ENCODE measurements around the gene APOBEC4.

DNA sequence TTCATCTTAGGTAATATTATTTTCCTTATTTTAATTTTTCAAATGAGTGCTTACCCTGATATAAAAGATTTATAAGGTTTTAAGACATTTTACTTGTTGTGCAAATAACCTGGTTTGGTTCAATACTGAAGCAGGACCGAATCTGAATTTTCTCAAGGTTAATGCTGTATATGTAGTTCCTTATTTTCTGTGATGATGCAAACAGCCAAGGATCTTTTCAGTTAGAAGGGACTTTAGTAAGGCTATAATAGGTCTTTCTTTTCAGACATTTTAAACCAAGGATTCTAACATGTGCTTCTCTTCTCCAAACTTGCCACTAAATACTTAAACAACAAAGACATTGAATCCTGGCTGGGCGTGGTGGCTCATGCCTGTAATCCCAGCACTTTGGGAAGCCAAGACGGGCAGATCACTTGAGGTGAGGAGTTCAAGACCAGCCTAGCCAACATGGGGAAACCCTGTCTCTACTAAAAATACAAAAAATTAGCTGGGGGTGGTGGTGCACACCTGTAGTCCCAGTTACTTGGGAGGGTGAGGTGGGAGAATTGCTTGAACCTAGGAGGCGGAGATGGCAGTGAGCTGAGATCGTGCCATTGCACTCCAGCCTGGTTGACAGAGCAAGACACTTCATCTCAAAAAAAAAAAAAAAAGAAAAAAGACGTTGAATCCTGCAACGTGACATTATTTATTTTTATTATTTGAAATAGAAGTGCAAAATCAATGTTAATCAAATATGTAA lies 14.3 kb downstream of the APOBEC4 start:
- TF ChIP-seq, protein P1, sequence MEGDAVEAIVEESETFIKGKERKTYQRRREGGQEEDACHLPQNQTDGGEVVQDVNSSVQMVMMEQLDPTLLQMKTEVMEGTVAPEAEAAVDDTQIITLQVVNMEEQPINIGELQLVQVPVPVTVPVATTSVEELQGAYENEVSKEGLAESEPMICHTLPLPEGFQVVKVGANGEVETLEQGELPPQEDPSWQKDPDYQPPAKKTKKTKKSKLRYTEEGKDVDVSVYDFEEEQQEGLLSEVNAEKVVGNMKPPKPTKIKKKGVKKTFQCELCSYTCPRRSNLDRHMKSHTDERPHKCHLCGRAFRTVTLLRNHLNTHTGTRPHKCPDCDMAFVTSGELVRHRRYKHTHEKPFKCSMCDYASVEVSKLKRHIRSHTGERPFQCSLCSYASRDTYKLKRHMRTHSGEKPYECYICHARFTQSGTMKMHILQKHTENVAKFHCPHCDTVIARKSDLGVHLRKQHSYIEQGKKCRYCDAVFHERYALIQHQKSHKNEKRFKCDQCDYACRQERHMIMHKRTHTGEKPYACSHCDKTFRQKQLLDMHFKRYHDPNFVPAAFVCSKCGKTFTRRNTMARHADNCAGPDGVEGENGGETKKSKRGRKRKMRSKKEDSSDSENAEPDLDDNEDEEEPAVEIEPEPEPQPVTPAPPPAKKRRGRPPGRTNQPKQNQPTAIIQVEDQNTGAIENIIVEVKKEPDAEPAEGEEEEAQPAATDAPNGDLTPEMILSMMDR (IDR thresholded peaks at IDR 0.05), result no peak
- TF ChIP-seq POLR2A (IDR thresholded peaks at IDR 0.05), result no peak

Data from body of pancreas (tissue), 4 donors.